Testis (tissue), 3 donors: ENCODE data around the gene CDH13. TPM values are rescaled to one million over a fixed set of nuclear protein-coding genes. Genes with fewer than 3 reads are reported as not detected.

Source experiments
- DNase-seq: peaks from one replicate; pipeline ENCODE4 v3.0.0-alpha.2; 2019
- H3K27ac ChIP-seq, 2 donors: fragments of 200-600 bp; sonication (generic); one replicate each; pipeline ENCODE4 v1.5.1; 2019
- H3K27me3 ChIP-seq: fragments of 200-600 bp; sonication (generic); one replicate; pipeline ENCODE4 v1.5.1; 2019
- H3K36me3 ChIP-seq: fragments of 200-600 bp; sonication (generic); one replicate; pipeline ENCODE4 v1.5.1; 2017; ENCODE audit warnings: low read depth; ENCODE audit errors: missing control alignments
- H3K4me1 ChIP-seq: fragments of 200-600 bp; sonication (generic); one replicate; pipeline ENCODE4 v1.5.1; 2019
- H3K4me3 ChIP-seq, 2 donors: fragments of 200-600 bp; sonication (generic); one replicate each; pipeline ENCODE4 v1.5.1; 2017 to 2019
- H3K9me3 ChIP-seq: fragments of 200-600 bp; sonication (generic); one replicate; pipeline ENCODE4 v1.5.1; 2017
- POLR2A ChIP-seq: fragments of 450-650 bp; IDR thresholded peaks from one replicate; pipeline ENCODE4 v1.6.1; 2017; ENCODE audit warnings: antibody characterized with exemption, mild to moderate bottlenecking, moderate library complexity
- WGBS, 2 donors: methylation state at CpG; one replicate each; pipeline ENCODE4 v1.1.5; 2018; 5-methylcytosine and 5-hydroxymethylcytosine counted together
- intact Hi-C: fragments of 100-400 bp; cut with DNase I; formaldehyde crosslinking; loops from one replicate; pipeline ENCODE4 v1.15.1; 2023; ENCODE audit warnings: low total_unique reads
- polyA plus RNA-seq: library from polyadenylated mRNA; stranded (reverse); fragments of 350-450 nt; fragmentation: Illumina TruSeq; extraction: RNeasy Lipid Tissue Mini Kit (QIAGEN cat#74804); gene quantifications from one replicate; pipeline ENCODE4 v1.2.3, GENCODE V29; 2014; ENCODE audit warnings: low read depth, low replicate concordance; ENCODE audit not compliant: insufficient read depth
- total RNA-seq, 2 donors: library from RNA; depleted of rRNA; stranded (reverse); fragments of >200 nt; gene quantifications; one replicate each; pipeline ENCODE4 v1.2.3, GENCODE V29; 2016
- TF ChIP-seq, protein P1 (sequence below), 3 experiments: fragments of 450-650 bp in 2 of 3; fragments of 200-600 bp in 1 of 3; sonication (generic) in 1 of 3; IDR thresholded peaks; one replicate each; pipeline ENCODE4 v1.5.1; 2016 to 2019; ENCODE audit warnings: antibody characterized with exemption in 3 of 3, mild to moderate bottlenecking in 2 of 3, moderate library complexity in 1 of 3

CDH13 gene
- total and polyA plus RNA-seq, 3 donors from 2014 or later: 1.2 to 11.1 (median 2.0) TPM

- Histone ChIP-seq H3K9me3 (no peaks in the 10 kb centered on the region), H3K27ac (no peak overlapping the region), H3K27me3 (no peaks in the 10 kb centered on the region), H3K4me3 (no peak overlapping the region), H3K36me3 (no peaks in the 10 kb centered on the region), H3K4me1 (no peaks in the 10 kb centered on the region)
- WGBS, 2 donors: 67 to 78% methylated on average over 3 of the region's 3 CpGs
- no peak for TF ChIP-seq POLR2A
- TF ChIP-seq, protein P1, sequence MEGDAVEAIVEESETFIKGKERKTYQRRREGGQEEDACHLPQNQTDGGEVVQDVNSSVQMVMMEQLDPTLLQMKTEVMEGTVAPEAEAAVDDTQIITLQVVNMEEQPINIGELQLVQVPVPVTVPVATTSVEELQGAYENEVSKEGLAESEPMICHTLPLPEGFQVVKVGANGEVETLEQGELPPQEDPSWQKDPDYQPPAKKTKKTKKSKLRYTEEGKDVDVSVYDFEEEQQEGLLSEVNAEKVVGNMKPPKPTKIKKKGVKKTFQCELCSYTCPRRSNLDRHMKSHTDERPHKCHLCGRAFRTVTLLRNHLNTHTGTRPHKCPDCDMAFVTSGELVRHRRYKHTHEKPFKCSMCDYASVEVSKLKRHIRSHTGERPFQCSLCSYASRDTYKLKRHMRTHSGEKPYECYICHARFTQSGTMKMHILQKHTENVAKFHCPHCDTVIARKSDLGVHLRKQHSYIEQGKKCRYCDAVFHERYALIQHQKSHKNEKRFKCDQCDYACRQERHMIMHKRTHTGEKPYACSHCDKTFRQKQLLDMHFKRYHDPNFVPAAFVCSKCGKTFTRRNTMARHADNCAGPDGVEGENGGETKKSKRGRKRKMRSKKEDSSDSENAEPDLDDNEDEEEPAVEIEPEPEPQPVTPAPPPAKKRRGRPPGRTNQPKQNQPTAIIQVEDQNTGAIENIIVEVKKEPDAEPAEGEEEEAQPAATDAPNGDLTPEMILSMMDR (IDR thresholded peaks at IDR 0.05): no peak
- no peak for DNase-seq
- intact Hi-C loops: no loop called here
Measured at GRCh38 chr16:82639263-82639662, 12.5 kb downstream of the CDH13 start.

DNA sequence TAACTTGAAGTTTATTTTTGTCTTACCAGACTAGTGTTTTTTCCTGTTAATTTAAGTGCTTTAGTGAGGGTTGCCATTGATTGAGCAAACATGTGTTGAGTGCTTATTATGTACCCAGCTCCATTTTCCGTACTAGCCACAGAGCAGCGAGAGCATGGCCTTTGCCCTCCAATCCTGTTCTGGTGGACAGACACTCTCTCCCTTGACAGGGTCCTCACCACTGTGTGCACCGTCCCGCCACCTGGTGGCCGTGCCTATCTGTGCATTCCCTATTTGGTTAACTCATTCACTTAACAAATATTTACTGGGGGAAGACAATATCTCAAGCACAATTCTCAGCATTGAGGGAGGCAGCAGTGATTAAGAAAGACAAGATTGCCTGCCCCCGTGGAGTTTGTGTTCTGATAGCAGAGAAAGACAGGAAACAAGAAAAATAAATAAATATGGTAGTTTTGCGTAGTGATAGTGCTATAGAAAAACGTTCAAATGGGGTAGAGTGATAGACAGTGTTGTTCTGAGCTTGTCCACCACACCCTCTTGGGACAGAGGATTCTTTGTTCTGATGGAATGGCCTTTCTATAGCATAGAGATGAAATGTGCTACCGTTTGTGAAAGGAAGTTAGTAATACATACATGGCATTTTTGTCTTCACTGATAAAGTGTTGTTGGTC is 13.0 kb downstream of the CDH13 start:
- DNase-seq: peak; percentile 63
- H3K9me3 ChIP-seq: no peaks in the 10 kb centered on the region
- WGBS, 2 donors: 55 to 58% methylated on average over 9 of the region's 9 CpGs
- no peak for TF ChIP-seq POLR2A
- TF ChIP-seq, protein P1 (IDR thresholded peaks at IDR 0.05): peak; percentile 57 to 66 (median 62)
- intact Hi-C loops: no loop called here
- no peaks in the 10 kb centered on the region for H3K36me3 ChIP-seq
- no peaks in the 10 kb centered on the region for H3K4me1 ChIP-seq
- no peak overlapping the region for H3K4me3 ChIP-seq
- no peak overlapping the region for H3K27ac ChIP-seq
- H3K27me3 ChIP-seq: no peaks in the 10 kb centered on the region

- Histone ChIP-seq H3K9me3 (no peaks in the 10 kb centered on the region), H3K36me3 (no peaks in the 10 kb centered on the region), H3K4me1 (no peaks in the 10 kb centered on the region), H3K27me3 (no peaks in the 10 kb centered on the region), H3K27ac (no peak overlapping the region), H3K4me3 (no peak overlapping the region)
- intact Hi-C loops: no loop called here
- TF ChIP-seq POLR2A: no peak
- TF ChIP-seq, protein P1 (IDR thresholded peaks at IDR 0.05): no peak
- DNase-seq: no peak
- 83 to 85% methylated on average over 6 of the region's 6 CpGs for WGBS, 2 donors
Measured at GRCh38 chr16:82641336-82641984, 14.7 kb downstream of the CDH13 start.

DNA sequence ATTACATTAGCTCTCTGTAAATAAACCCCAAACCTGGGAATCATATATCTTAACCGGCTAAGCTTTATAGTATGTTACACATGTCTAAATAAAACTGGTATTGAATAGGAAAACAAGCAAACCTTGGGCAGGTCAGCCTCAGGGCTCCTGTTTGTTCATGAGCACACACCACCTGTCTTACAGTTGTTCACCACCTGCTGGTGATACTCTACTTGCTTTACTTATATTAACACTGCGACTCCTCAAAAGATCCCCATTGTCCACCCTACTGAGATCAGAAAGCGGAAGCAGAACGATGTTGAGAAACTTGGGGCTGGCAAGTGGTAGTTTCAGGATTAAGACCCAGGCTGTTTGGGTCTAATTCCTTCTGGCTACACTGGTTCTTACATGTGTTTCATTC is 16.4 kb downstream of the CDH13 start:
- Histone ChIP-seq H3K27ac (no peak overlapping the region), H3K27me3 (no peaks in the 10 kb centered on the region), H3K36me3 (no peaks in the 10 kb centered on the region), H3K4me3 (no peak overlapping the region), H3K9me3 (no peaks in the 10 kb centered on the region), H3K4me1 (no peaks in the 10 kb centered on the region)
- no peak for DNase-seq
- 91 to 98% methylated on average over 4 of the region's 4 CpGs for WGBS, 2 donors
- intact Hi-C loops: no loop called here
- TF ChIP-seq, protein P1 (IDR thresholded peaks at IDR 0.05): no peak
- TF ChIP-seq POLR2A: no peak
